PC-3 (cell line): Measurements from ENCODE around the gene THUMPD3. TPM values are rescaled to one million over a fixed set of nuclear protein-coding genes. Genes with fewer than 3 reads are reported as not detected.

ENCODE experiments used
- ATAC-seq: fragments of 200-7000 bp; cut with Tn5 transposase; 2 replicates; pipeline ENCODE4 v1.9.1; 2020; ENCODE audit warnings: mild to moderate bottlenecking, moderate library complexity
- BruUV-seq: library from RNA; stranded (reverse); fragments of 400-500 nt; replicated peaks from 2 replicates; lab custom pipeline; 2021; lab: Mats Ljungman, UMichigan
- CTCF ChIA-PET: fragments of 300-600 bp; sonication (Branson Sonifier 250); formaldehyde crosslinking; loops from one replicate; lab custom pipeline; 2022; ENCODE audit warnings: antibody characterized with exemption; lab: Charles Lee
- POLR2A ChIA-PET: fragments of 300-600 bp; sonication (Branson Sonifier 250); formaldehyde crosslinking; loops from one replicate; lab custom pipeline; 2022; ENCODE audit warnings: antibody characterized with exemption; ENCODE audit not compliant: unreplicated experiment; lab: Charles Lee
- DNase-seq: peaks from one replicate; pipeline ENCODE4 v3.0.0-alpha.2; 2015
- H2AFZ ChIP-seq: fragments of 300-600 bp; sonication (generic); 2 replicates; pipeline ENCODE4 v1.6.0; 2016; ENCODE audit warnings: antibody characterized with exemption, low read length
- H3F3A ChIP-seq: fragments of 300-600 bp; sonication (generic); one replicate; pipeline ENCODE4 v1.6.0; 2017; ENCODE audit warnings: antibody characterized with exemption, low read length, control low read depth, mild to moderate bottlenecking; ENCODE audit not compliant: unreplicated experiment
- H3K27ac ChIP-seq: fragments of 300-600 bp; sonication (generic); 2 replicates; pipeline ENCODE4 v1.5.1; 2016; ENCODE audit warnings: mild to moderate bottlenecking, low read length
- H3K27me3 ChIP-seq: fragments of 300-600 bp; sonication (generic); 2 replicates; pipeline ENCODE4 v1.6.1; 2016; ENCODE audit warnings: low read length, mixed read lengths
- H3K36me3 ChIP-seq: fragments of 300-600 bp; sonication (generic); 2 replicates; pipeline ENCODE4 v1.6.1; 2016; ENCODE audit warnings: low read depth, mixed run types, low read length, mixed read lengths
- H3K4me1 ChIP-seq: fragments of 300-600 bp; sonication (generic); 2 replicates; pipeline ENCODE4 v1.5.1; 2016; ENCODE audit warnings: low read length; ENCODE audit not compliant: insufficient read depth
- H3K4me2 ChIP-seq: fragments of 300-600 bp; sonication (generic); 2 replicates; pipeline ENCODE4 v1.6.0; 2016; ENCODE audit warnings: low read length
- H3K4me3 ChIP-seq: fragments of 300-600 bp; sonication (generic); 2 replicates; pipeline ENCODE4 v1.5.1; 2016; ENCODE audit warnings: mild to moderate bottlenecking, low read length, mixed read lengths
- H3K79me2 ChIP-seq: fragments of 300-600 bp; sonication (generic); 2 replicates; pipeline ENCODE4 v1.6.1; 2017; ENCODE audit warnings: low read length, mixed read lengths
- H3K9ac ChIP-seq: fragments of 300-600 bp; sonication (generic); 2 replicates; pipeline ENCODE4 v1.6.0; 2016; ENCODE audit warnings: mild to moderate bottlenecking, low read length
- H3K9me2 ChIP-seq: fragments of 300-600 bp; sonication (generic); replicated peaks from 2 replicates; pipeline ENCODE4 v1.6.1; 2016; ENCODE audit warnings: mixed run types, low read length, mixed read lengths
- H3K9me3 ChIP-seq: fragments of 300-600 bp; sonication (generic); 2 replicates; pipeline ENCODE4 v1.6.1; 2016; ENCODE audit warnings: low read length, mixed read lengths
- H4K20me1 ChIP-seq: fragments of 300-600 bp; sonication (generic); 2 replicates; pipeline ENCODE4 v1.6.1; 2016; ENCODE audit warnings: low read length, mixed read lengths
- EZH2 ChIP-seq: fragments of 300-600 bp; sonication (generic); IDR thresholded peaks from one replicate; pipeline ENCODE4 v1.6.1; 2017; ENCODE audit warnings: antibody characterized with exemption, mild to moderate bottlenecking, low read length; ENCODE audit not compliant: unreplicated experiment
- EZH2phosphoT487 ChIP-seq: fragments of 300-600 bp; sonication (generic); IDR thresholded peaks from 2 replicates; pipeline ENCODE4 v1.6.1; 2018; ENCODE audit warnings: mild to moderate bottlenecking, antibody characterized with exemption, low read length, borderline replicate concordance
- intact Hi-C: fragments of 100-400 bp; cut with micrococcal nuclease; formaldehyde crosslinking; loops from 2 replicates; pipeline ENCODE4 v1.9.0; 2023
- total RNA-seq: library from RNA; depleted of rRNA; stranded (reverse); fragments of >200 nt; gene quantifications from 2 replicates; pipeline ENCODE4 v1.2.3, GENCODE V29; 2014
- TF ChIP-seq, protein P1 (sequence below): fragments of 300-600 bp; sonication (generic); conservative IDR thresholded peaks from 2 replicates; pipeline ENCODE4 v1.5.1; 2017; ENCODE audit warnings: antibody characterized with exemption, low read depth, mild to moderate bottlenecking, low read length

The THUMPD3 gene
- total RNA-seq, 1 experiment from 2014 or later, result 45.3 TPM

DNA sequence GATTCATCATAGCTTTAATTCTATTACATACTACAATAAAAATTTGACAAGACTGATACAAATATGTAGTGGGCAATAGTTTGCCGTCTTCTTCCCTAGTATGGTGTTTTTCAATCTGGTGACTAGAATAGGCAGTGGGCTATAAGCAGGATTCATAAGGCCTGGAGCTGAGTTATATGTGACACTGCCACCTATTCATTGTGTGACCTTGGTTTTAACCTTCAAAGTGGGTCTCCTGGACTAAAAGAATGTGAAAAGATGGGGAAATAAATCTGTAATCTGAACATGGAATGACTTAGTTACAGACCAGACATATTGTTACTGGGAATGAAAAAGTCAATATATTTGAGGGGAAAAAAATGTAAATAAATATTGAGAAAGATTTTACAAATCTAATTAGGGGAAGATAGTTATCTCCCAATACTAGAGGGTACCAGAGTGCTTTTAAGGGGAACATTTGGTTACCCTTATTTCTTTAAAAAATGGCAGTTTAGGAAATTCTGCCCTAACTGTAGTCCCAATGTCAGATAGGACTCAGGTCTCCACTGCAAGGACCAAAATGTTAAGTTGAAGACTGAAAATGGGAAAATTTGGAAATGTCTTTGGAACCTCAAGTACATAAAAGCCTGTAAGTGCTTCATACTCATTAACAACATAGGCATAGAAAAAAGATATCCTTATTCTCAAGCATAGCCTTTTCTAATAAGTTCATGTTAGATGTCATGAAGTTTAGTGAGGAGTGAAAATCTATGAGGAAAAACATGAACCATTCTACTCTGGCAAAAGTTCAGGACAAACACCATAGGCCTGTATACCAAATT is 23.9 kb downstream of the THUMPD3 start:
- CTCF ChIA-PET, result no interaction called here
- Histone ChIP-seq H3K9ac (no peak overlapping the region), H3K27me3 (no peaks in the 10 kb centered on the region), H3K4me3 (no peak overlapping the region), H2AFZ (no peak overlapping the region), H3K79me2 (peaks cover 32% of the 10 kb centered on the region), H4K20me1 (peaks cover 22% of the 10 kb centered on the region), H3K4me2 (no peak overlapping the region), H3K9me3 (no peaks in the 10 kb centered on the region), H3K4me1 (no peaks in the 10 kb centered on the region), H3K27ac (no peak overlapping the region), H3K36me3 (peaks cover 82% of the 10 kb centered on the region), H3K9me2 (no peaks in the 10 kb centered on the region), H3F3A (peaks cover 17% of the 10 kb centered on the region)
- ATAC-seq (no peak), DNase-seq (no peak)
- no TSS peak for BruUV-seq
- POLR2A ChIA-PET, result no interaction called here
- TF ChIP-seq EZH2phosphoT487 (no peak), EZH2 (no peak)
- TF ChIP-seq, protein P1, sequence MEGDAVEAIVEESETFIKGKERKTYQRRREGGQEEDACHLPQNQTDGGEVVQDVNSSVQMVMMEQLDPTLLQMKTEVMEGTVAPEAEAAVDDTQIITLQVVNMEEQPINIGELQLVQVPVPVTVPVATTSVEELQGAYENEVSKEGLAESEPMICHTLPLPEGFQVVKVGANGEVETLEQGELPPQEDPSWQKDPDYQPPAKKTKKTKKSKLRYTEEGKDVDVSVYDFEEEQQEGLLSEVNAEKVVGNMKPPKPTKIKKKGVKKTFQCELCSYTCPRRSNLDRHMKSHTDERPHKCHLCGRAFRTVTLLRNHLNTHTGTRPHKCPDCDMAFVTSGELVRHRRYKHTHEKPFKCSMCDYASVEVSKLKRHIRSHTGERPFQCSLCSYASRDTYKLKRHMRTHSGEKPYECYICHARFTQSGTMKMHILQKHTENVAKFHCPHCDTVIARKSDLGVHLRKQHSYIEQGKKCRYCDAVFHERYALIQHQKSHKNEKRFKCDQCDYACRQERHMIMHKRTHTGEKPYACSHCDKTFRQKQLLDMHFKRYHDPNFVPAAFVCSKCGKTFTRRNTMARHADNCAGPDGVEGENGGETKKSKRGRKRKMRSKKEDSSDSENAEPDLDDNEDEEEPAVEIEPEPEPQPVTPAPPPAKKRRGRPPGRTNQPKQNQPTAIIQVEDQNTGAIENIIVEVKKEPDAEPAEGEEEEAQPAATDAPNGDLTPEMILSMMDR, result no peak
- intact Hi-C loops, result no loop called here

GRCh38 chr3:9387322-9387655 is 24.4 kb downstream of the THUMPD3 start:
- no peaks in the 10 kb centered on the region for H3K9me2 ChIP-seq
- H3K4me2 ChIP-seq, result no peak overlapping the region
- H4K20me1 ChIP-seq, result peaks cover 28% of the 10 kb centered on the region
- no peak overlapping the region for H3K27ac ChIP-seq
- no peak overlapping the region for H3K4me3 ChIP-seq
- H3K79me2 ChIP-seq, result peaks cover 38% of the 10 kb centered on the region
- no TSS peak for BruUV-seq
- no peak for TF ChIP-seq EZH2phosphoT487
- no peak for TF ChIP-seq EZH2
- TF ChIP-seq, protein P1, result no peak
- no peak for DNase-seq
- intact Hi-C loops, result no loop called here
- no peak overlapping the region for H2AFZ ChIP-seq
- CTCF ChIA-PET, result no interaction called here
- H3K36me3 ChIP-seq, result peaks cover 87% of the 10 kb centered on the region
- no peaks in the 10 kb centered on the region for H3K9me3 ChIP-seq
- no peaks in the 10 kb centered on the region for H3K4me1 ChIP-seq
- H3F3A ChIP-seq, result peaks cover 17% of the 10 kb centered on the region
- ATAC-seq, result no peak
- no peaks in the 10 kb centered on the region for H3K27me3 ChIP-seq
- POLR2A ChIA-PET, result no interaction called here
- no peak overlapping the region for H3K9ac ChIP-seq

GRCh38 chr3:9388142-9388541 is 25.3 kb downstream of the THUMPD3 start:
- Histone ChIP-seq H3K4me3 (no peak overlapping the region), H3F3A (peaks cover 14% of the 10 kb centered on the region), H3K27me3 (no peaks in the 10 kb centered on the region), H3K79me2 (peaks cover 46% of the 10 kb centered on the region), H2AFZ (no peak overlapping the region), H3K9me2 (no peaks in the 10 kb centered on the region), H4K20me1 (peaks cover 37% of the 10 kb centered on the region), H3K4me2 (no peak overlapping the region), H3K36me3 (peaks cover 90% of the 10 kb centered on the region), H3K27ac (no peak overlapping the region), H3K4me1 (0 out of 2 replicates have a peak, but pooled peaks cover 8% of the 10 kb centered on the region), H3K9ac (no peak overlapping the region), H3K9me3 (no peaks in the 10 kb centered on the region)
- ChIA-PET CTCF (no interaction called here), POLR2A (interaction anchor here (0.7 kb wide), 1 partner anchor 33 kb away, joined by 11 read pairs; no protein-coding TSS in a partner anchor)
- BruUV-seq, result no TSS peak
- ATAC-seq, result no peak
- intact Hi-C loops, result no loop called here
- TF ChIP-seq, protein P1, result no peak
- DNase-seq, result no peak
